Head of caudate nucleus (tissue), 42 donors: ENCODE results near the gene LLGL2.
A peak's percentile ranks its signal among the peaks of the same experiment; 100 is the strongest.

Experiments used
- DNase-seq, 42 donors: peaks; one replicate each; pipeline versions ENCODE4 v3.0.0 to v3.0.0-alpha.2; 2020 to 2021; ENCODE audit warnings: mixed read lengths in 7 of 42
- intact Hi-C: fragments of 100-400 bp; cut with DNase I; formaldehyde crosslinking; loops from one replicate; pipeline ENCODE4 v1.15.0; 2022

The LLGL2 gene

DNA sequence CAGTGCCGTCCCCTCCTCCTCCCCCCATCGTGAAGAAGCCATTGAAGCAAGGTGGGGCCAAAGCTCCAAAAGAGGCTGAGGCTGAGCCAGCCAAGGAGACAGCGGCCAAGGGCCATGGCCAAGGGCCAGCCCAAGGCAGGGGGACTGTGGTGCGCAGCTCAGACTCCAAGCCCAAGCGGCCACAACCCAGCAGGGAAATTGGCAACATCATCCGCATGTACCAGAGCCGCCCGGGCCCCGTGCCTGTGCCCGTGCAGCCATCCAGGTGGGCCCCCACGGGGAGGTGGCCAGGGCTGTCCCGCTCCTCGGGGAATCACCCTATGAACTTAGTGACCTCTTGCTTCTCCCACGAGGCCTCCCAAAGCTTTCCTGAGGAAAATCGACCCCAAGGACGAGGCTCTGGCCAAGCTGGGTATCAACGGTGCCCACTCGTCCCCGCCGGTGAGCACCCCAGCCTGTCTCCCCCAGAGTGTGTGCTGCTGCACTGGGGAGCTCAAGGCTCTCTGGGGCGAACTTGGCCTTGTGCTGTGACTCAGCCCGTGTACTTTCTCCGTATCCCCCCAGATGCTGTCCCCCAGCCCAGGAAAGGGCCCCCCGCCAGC, 91.1 kb downstream of the LLGL2 start:
- DNase-seq = no peak

DNA sequence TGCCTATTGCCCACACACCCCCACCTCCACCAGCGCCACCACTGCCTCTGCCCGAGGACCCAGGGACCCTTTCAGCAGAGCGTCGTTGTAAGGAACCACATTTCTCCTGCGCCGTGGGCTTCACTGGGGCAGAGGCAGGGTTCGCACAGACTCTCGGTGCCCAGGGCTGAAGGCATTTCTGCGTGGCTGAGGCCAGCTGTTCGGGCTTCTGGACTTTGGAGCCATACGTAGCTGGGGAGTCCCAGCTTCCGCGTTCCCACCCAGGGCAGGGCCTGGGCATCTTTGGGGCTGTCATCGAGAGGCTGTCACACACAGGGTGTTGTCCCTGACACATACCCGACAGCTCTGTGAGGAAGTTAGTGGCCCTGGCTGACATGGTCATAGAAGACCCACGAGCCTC, 91.7 kb downstream of the LLGL2 start:
- intact Hi-C loops = no loop called here
- DNase-seq = no peak

More for the DNA sequence above, 91.1 kb downstream of the LLGL2 start:
- intact Hi-C loops = no loop called here

DNA sequence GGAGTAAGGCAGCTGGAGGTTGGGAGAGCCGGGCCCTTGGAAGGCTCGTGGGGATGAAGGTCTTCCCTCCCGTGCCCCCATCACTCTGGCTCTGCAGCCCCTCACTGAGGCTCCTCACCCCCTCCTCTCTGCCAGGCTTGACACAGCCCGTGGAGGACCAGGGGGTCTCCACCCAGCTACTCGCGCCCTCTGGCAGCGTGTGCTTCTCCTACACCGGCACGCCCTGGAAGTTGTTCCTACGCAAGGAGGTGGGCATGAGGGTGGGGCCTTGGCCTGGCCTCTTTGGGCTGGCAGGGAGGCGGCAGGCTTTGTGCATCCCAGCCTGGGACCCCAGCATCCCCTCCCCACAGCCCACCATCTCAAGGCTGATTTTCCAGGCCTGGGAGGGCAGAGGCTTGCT, 92.2 kb downstream of the LLGL2 start:
- no peak for DNase-seq
- intact Hi-C loops = no loop called here

DNA sequence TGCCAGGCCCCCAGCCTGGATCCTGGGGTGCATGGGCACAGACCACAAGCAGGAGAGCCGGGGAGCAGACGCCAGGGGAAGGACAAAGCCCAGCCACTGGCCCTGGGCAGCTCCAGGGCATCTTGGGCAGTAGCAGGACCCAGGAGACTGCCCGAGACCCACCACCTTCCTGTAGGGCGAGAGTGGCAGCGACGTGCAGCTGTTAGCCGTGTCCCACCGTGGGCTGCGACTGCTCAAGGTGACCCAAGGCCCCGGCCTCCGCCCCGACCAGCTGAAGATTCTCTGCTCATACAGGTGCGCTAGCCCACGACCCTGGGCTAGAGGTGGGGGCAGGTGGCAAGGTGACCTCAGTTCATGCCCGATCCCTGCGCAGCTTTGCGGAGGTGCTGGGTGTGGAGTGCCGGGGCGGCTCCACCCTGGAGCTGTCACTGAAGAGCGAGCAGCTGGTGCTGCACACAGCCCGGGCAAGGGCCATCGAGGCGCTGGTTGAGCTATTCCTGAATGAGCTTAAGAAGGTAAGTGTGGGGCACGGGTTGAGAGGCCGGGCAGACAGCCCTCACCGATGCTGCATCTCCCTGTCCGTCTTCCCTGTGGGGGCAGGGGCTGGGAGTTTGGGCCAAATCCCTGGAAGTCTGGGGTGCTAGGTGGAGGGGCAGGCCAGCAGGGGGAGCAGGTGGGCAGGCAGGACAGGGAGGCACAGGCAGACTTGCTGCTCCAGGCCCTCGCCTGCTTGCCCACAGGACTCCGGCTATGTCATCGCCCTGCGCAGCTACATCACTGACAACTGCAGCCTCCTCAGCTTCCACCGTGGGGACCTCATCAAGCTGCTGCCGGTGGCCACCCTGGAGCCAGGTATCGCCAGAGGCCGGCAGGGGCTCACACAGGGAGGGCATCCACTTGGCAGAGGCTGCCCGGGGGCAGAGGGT, 94.3 kb downstream of the LLGL2 start:
- DNase-seq = peak in 35 of 42 donors; percentile 30 to 72 (median 58)
- intact Hi-C loops = no loop called here

DNA sequence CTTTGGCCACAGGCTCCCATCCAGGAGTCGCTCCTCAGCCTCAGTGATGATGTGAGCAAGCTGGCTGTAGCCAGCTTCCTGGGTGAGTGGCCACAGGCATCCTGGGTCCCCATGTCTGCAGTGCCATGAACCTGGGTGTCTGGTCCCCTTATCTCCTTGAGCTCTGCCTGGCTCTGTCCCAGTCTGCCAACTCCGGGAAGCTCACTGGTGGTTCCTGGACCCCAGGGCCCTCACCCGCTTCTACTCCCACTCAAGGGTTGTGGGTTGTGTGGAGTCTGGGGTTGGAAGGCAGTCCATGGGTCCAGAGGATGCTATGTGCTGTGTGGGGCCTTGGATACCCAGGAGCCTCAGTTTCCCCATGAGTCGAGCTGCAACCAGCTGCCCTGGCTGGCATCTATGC, 96.0 kb downstream of the LLGL2 start:
- no peak for DNase-seq
- intact Hi-C loops = no loop called here

DNA sequence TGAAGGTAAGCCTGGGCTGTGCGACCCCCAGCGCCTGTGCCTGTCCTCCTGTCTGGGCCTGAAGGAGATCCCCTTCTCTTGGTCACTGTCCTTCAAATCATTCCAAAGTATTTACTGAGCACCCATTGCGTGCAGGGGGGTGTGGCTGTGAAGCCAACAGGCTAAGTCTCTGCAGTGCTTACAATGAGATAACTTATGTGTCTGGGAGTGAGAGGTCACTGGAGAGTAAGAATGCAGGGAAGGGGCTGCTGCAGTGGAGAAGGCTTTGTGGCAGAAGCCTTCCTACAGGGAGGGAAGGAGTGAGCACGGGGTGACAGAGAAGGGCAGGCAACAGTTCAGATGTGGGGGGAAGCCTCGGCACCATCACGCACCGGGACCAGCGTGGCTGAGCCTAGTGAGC, 96.6 kb downstream of the LLGL2 start:
- DNase-seq = no peak
- intact Hi-C loops = no loop called here

DNA sequence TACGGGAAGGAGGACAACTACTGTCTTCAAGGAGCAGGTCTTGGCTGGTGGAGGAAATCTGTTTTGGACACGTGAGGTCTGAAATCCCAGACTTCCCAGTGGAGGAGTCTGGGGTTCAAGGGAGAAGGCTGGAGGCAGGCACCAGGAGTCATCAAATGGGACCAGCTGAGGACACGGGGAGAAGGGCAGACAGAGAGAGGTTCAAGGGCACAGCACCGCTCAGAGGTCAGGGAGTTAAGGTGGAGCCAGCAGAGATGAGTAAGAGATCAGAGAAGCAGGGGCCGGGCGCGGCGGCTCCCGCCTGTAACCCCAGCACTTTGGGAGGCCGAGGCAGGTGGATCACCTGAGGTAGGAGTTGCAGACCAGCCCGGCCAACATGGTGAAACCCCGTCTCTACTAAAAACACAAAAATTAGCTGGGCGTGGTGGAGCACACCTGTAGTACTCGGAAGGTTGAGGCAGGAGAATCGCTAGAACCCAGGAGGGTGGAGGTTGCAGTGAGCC, 97.3 kb downstream of the LLGL2 start:
- intact Hi-C loops = no loop called here

DNA sequence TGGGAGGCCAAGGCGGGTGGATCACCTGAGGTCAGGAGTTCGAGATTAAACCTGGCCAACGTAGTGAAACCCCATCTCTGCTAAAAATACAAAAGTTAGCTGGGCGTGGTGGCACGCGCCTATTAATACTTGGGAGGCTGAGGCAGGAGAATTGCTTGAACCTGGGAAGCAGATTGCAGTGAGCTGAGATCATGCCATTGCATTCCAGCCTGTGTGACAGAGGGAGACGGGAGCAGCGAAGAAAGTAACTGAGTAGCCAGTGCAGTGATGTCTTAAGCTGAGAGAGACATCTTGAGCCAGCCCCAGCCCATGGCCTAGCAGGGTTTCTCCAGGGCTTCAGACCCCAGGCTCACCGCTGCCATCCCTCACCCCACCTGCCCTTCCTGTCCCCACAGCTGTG, 97.9 kb downstream of the LLGL2 start:
- DNase-seq = no peak
- intact Hi-C loops = no loop called here

More for the DNA sequence above, 97.3 kb downstream of the LLGL2 start:
- no peak for DNase-seq

DNA sequence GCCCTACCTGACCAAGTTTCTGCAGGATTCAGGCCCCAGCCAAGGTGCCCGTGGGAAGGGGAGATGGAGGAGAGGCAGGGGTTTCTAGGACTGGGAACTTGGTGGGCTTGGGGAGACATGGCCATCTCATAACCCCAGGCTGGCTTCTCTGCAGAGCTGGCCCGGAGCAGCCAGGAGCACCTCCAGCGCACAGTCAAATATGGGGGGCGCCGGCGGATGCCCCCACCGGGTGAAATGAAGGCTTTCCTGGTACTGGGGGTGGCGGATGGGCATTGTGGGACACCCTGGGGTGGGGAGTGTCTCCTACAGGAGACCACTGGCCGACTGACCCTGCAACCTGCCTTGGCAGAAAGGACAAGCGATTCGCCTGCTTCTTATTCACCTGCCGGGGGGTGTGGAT, 98.5 kb downstream of the LLGL2 start:
- intact Hi-C loops = no loop called here
- no peak for DNase-seq
